ENCODE measurements around the gene KDM2B.

The KDM2B gene

DNA sequence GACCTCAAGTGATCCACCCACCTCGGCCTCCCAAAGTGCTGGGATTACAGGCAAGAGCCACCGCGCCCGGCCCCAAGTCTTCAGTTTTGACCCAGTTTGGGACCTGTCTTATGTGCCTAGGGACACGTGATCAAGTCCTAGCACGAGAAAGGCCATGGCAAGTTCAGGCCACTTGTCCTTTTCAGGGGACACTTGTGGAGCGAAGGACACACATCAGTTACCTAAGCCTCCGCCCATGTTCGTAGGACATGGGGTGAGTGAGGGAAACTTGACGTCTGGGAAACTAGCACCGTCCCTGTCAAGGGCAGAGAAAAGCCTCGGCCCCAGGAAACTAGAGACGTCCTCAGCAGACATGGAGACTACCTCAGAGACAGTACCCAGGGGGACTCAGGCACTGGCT lies 60.7 kb downstream of the KDM2B start:
- Histone ChIP-seq H4K20me1 (ENCODE audit: insufficient read depth, low read length) (no peaks in the 10 kb centered on the region), H3K27me3 (replicated peaks; ENCODE audit: insufficient read depth, low read length) (no peaks in the 10 kb centered on the region), H3K79me2 (ENCODE audit: low read length) (no peaks in the 10 kb centered on the region), H3K4me1 (ENCODE audit: low read length) (no peaks in the 10 kb centered on the region), H3K9ac (ENCODE audit: low read length) (no peak overlapping the region), H3K27ac (ENCODE audit: low read length) (no peak overlapping the region), H2AFZ (ENCODE audit: low read length) (no peak overlapping the region), H3F3A (ENCODE audit: insufficient read depth, low read length) (no peaks in the 10 kb centered on the region), H3K9me3 (replicated peaks; ENCODE audit: insufficient read depth, low read length) (no peaks in the 10 kb centered on the region), H3K4me3 (ENCODE audit: low read length) (no peak overlapping the region), H3K9me2 (replicated peaks; ENCODE audit: insufficient read depth, low read length) (no peaks in the 10 kb centered on the region), H3K36me3 (replicated peaks; ENCODE audit: insufficient read depth, low read length) (no peaks in the 10 kb centered on the region), H3K4me2 (ENCODE audit: low read depth, low read length) (no peak overlapping the region)
- no peak for DNase-seq
- no peak for TF ChIP-seq EZH2 (optimal IDR thresholded peaks at IDR 0.05; ENCODE audit: low read depth, low read length)
- no peak for TF ChIP-seq EZH2phosphoT487 (IDR thresholded peaks at IDR 0.05; ENCODE audit: low read length)
- TF ChIP-seq, protein P1, sequence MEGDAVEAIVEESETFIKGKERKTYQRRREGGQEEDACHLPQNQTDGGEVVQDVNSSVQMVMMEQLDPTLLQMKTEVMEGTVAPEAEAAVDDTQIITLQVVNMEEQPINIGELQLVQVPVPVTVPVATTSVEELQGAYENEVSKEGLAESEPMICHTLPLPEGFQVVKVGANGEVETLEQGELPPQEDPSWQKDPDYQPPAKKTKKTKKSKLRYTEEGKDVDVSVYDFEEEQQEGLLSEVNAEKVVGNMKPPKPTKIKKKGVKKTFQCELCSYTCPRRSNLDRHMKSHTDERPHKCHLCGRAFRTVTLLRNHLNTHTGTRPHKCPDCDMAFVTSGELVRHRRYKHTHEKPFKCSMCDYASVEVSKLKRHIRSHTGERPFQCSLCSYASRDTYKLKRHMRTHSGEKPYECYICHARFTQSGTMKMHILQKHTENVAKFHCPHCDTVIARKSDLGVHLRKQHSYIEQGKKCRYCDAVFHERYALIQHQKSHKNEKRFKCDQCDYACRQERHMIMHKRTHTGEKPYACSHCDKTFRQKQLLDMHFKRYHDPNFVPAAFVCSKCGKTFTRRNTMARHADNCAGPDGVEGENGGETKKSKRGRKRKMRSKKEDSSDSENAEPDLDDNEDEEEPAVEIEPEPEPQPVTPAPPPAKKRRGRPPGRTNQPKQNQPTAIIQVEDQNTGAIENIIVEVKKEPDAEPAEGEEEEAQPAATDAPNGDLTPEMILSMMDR (IDR thresholded peaks at IDR 0.05; ENCODE audit: low read length) = no peak

DNA sequence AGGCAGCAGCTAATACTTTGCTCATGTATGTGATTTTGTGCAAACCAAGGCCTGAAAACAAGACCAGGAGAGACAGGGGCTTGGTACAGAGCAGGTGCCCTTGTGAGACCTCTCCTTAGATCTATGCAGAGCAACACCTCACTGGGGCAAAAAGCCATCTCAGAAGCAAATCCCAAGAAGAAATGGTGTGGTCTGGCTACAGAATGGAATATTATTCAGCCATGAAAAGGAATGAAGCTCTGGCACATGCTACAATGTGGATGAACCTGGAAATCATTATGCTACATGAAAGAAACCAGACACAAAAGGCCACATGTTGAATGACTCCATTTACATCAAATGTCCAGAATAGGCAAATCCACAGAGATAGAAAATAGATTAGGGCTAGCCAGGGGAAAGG lies 61.6 kb downstream of the KDM2B start:
- H3K27ac ChIP-seq (ENCODE audit: low read length) = no peak overlapping the region
- H3K79me2 ChIP-seq (ENCODE audit: low read length) = no peaks in the 10 kb centered on the region
- no peaks in the 10 kb centered on the region for H4K20me1 ChIP-seq (ENCODE audit: insufficient read depth, low read length)
- no peak overlapping the region for H2AFZ ChIP-seq (ENCODE audit: low read length)
- no peaks in the 10 kb centered on the region for H3K36me3 ChIP-seq (replicated peaks; ENCODE audit: insufficient read depth, low read length)
- no peak for DNase-seq
- no peak overlapping the region for H3K4me2 ChIP-seq (ENCODE audit: low read depth, low read length)
- H3K27me3 ChIP-seq (replicated peaks; ENCODE audit: insufficient read depth, low read length) = no peaks in the 10 kb centered on the region
- TF ChIP-seq, protein P1 (IDR thresholded peaks at IDR 0.05; ENCODE audit: low read length) = no peak
- TF ChIP-seq EZH2phosphoT487 (IDR thresholded peaks at IDR 0.05; ENCODE audit: low read length) = no peak
- no peak for TF ChIP-seq EZH2 (optimal IDR thresholded peaks at IDR 0.05; ENCODE audit: low read depth, low read length)
- H3K4me1 ChIP-seq (ENCODE audit: low read length) = no peaks in the 10 kb centered on the region
- no peak overlapping the region for H3K9ac ChIP-seq (ENCODE audit: low read length)
- H3F3A ChIP-seq (ENCODE audit: insufficient read depth, low read length) = no peaks in the 10 kb centered on the region
- no peaks in the 10 kb centered on the region for H3K9me3 ChIP-seq (replicated peaks; ENCODE audit: insufficient read depth, low read length)
- no peak overlapping the region for H3K4me3 ChIP-seq (ENCODE audit: low read length)
- no peaks in the 10 kb centered on the region for H3K9me2 ChIP-seq (replicated peaks; ENCODE audit: insufficient read depth, low read length)

DNA sequence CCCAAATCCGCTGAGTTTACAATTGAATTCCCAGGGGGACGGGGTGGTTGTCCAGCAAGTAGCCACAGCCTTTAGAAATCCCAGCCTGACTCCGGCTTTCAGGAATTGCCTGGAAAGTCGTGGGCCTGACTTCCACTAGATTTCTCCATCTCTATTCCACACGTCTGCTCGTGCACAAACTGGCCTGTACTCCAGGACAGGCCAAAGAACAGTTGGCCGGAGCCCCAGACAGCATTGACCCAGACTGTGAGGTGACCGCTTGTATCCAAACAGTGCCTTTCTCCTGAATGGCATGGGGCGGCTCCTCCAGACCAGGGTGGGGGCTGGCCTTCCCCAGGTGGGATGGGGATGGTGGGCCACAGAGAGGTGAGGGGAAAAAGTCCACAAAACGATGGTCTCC lies 62.2 kb downstream of the KDM2B start:
- Histone ChIP-seq H3K79me2 (ENCODE audit: low read length) (no peaks in the 10 kb centered on the region), H3K4me1 (ENCODE audit: low read length) (no peaks in the 10 kb centered on the region), H3K9me2 (replicated peaks; ENCODE audit: insufficient read depth, low read length) (no peaks in the 10 kb centered on the region), H3K4me3 (ENCODE audit: low read length) (no peak overlapping the region), H3K27me3 (replicated peaks; ENCODE audit: insufficient read depth, low read length) (no peaks in the 10 kb centered on the region), H3K27ac (ENCODE audit: low read length) (no peak overlapping the region), H3K36me3 (replicated peaks; ENCODE audit: insufficient read depth, low read length) (no peaks in the 10 kb centered on the region), H3K9ac (ENCODE audit: low read length) (no peak overlapping the region), H2AFZ (ENCODE audit: low read length) (no peak overlapping the region), H3K9me3 (replicated peaks; ENCODE audit: insufficient read depth, low read length) (no peaks in the 10 kb centered on the region), H4K20me1 (ENCODE audit: insufficient read depth, low read length) (no peaks in the 10 kb centered on the region), H3K4me2 (ENCODE audit: low read depth, low read length) (no peak overlapping the region), H3F3A (ENCODE audit: insufficient read depth, low read length) (no peaks in the 10 kb centered on the region)
- no peak for DNase-seq
- TF ChIP-seq, protein P1 (IDR thresholded peaks at IDR 0.05; ENCODE audit: low read length) = no peak
- TF ChIP-seq EZH2 (optimal IDR thresholded peaks at IDR 0.05; ENCODE audit: low read depth, low read length) (no peak), EZH2phosphoT487 (IDR thresholded peaks at IDR 0.05; ENCODE audit: low read length) (no peak)

Data from MM.1S (cell line).